Inflammatory macrophage treated with lipopolysaccharide for 1 hour (primary cell): ENCODE data around the gene ASPSCR1.
"Not testable (repeated sequence)": the region's sequence is repeated elsewhere in the genome, so short reads cannot be mapped to it uniquely, and the experiment has no call there.

Experiments used
- DNase-seq, 2 donors: peaks; one replicate each; pipeline ENCODE4 v3.0.0-alpha.2; 2020 to 2022

The ASPSCR1 gene

DNA sequence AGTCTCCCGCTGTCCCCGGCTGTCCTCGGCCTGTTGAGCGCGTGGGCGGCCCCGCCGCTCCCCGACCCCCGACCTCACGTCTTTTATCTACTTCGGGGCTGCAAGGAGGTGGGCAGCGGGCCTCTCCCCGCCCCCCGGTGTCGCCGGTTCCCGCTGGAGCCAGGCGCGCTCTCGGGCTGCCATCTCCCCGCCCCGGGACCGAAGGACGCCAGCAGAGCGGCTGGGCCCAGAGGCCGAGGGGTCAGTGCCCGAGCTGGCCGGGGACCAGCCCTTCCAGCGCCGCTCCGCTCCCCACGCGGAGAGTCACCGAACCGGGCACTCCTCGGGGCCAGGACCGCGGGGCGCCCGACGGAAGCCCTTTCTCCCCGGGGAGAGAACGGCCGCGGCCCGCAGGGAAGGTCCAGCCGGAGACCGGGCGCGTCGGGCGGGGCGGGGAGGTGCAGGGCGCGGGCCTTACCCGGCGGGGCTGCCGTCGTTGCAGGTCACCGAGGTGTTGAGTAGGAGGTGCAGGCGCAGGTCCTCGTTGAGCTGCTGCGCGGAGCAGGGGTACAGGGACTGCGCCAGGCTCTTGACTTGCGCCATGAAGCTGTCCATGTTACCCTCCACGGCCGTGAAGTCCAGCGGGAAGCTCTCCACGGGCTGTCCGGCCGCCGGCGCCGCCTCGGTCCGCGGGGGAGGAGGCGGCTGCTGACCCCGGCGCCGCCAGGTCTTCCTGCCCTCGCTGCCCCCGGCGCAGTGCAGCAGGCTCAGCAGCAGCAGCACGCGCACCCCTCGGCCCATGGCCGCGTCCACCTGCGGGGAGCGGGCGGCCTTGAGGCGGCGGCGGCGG, 17.1 kb upstream of the ASPSCR1 start:
- no peak for DNase-seq

- DNase-seq = no peak
Measured at GRCh38 chr17:81961087-81961511, 16.3 kb upstream of the ASPSCR1 start, which contains the start of gene NOTUM. TSS of gene NOTUM (minus strand) at chr17:81961187. CDS start at chr17:81960909, 278 bp downstream.

DNA sequence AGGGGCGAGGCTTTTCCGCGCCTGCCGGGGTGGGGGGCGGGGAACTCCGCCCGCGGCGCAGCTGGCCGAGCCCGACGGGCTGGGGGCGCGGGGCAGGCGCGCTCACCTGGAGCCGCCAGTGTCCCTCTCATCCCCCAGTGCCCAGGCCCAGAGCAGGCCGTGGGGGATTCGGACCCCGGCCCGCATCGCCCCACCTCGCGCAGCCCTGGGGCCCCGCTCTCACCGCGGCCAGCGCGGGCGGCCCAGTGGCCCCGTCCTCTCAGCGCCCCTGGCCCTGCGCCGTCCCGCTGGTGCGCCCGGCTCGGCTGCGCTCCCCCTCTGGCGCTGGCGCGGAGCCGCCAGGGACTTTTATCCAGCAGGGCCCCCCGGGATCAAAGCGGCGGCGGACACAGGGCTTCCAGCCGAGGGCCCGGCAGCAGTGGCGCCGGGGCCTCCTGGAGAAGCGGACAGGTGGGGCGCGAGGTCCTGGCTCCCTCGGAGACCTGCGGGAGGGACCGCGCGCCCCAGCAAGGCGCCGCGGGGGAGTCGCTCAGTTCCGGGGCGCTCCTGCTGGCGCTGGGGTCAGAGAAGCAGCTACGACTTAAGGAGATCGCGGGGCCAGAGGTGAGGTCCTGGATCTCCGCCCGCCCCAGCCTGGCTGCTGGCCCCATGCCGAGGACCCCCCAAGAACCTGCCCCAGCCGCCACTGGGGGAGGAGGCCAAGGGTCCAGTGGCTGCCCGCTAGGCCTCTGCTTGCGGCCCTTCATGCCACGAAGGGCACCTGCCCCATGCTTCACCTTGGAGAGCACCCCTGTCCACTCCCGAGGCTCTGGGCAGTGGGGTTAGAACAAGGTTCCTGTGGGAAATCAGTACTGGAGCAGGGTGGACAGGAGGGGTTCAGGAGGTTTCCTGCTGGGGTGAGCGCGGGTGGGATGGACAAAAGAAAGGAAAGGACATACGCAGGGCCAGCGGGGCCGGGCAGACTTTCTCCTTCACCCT, 15.6 kb upstream of the ASPSCR1 start:
- no peak for DNase-seq

- no peak for DNase-seq
Measured at GRCh38 chr17:81962499-81963441, 14.7 kb upstream of the ASPSCR1 start.

DNA sequence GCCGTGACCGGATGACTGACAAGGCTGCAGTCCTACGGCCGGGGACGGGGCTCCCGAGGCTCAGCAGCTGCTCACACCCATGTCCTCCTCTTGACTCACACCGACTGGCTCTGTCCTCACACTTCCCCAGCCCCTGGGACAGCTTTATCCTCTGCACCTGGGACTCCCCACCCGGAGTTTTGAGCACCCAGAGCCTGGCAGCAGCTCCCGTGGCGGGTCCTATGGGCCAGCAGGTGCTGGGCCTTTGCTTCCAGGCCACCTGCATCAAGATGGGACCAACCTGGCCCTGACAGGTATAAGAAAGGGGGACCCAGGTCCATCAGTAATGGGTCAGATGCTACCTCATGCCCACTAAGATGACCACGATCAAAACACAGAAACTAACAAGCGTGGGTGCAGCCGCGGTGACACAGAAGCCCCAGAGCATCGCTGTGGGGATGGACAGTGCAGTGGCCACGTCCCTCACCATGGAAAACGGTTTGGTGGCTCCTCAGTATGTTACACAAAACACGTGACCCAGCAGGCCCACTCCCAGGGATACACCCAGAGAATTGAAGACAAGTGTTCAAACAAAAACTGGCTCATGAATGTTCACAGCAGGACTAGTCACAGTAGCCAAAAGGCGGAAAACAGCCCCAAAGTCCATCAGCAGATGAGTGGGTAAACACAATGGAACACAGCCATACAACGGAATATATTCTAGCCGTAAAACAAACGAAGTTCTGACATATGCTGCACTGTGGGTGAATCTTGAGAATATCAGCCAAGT, 13.2 kb upstream of the ASPSCR1 start:
- no peak for DNase-seq

GRCh38 chr17:81966343-81967243, 10.8 kb upstream of the ASPSCR1 start:
- DNase-seq = peak; percentile 20 to 21

GRCh38 chr17:81967244-81967532, 10.2 kb upstream of the ASPSCR1 start:
- DNase-seq = no peak

DNA sequence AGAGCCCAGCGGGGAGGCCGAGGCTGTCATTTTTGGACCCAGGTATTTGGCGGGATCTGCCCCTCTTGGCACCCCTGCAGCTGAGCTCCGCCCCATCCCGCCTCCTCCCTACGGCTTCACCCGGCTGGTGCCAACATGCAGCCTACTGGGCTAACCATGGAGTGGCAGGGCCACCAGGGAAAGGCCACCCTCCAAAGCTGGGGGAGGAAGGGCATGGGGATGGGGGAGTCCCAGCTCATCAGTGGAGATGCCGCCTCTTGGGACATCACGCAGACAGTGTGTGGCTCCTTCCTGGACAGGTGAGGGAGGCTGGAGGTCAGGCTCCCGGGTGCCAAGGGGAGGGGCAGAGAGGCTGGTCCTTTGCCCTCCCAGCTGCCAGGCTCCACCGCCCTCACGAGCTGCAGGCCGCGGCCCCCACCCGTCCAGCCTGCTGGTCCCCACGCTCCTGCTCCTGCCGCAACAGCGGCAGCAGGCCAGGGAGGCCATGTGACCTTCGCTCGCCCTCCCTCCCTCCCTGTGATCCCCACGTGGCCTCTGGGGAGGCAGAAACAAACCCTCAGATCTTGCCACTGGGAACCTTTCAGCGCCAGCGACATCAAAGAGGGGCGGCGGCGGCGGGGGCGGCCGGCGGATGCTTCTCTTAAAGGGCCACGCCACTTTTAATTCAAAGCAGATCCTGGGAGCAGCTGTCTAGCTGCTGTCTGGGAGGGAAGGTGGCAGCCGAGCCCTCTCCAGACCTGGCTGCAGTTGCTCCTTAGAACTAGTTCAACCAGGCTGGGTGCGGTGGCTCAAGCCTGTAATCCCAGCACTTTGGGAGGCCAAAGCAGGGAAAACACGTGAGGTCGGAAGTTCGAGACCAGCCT, 9.7 kb upstream of the ASPSCR1 start:
- peak; percentile 78 to 84 for DNase-seq

- DNase-seq = no peak
Measured at GRCh38 chr17:81968396-81968745, 9.1 kb upstream of the ASPSCR1 start.

- DNase-seq = no peak
Measured at GRCh38 chr17:81968850-81969812, 8.3 kb upstream of the ASPSCR1 start.

- DNase-seq = no peak
Measured at GRCh38 chr17:81973432-81973831, 4.0 kb upstream of the ASPSCR1 start.

- peak; percentile 9 to 22 for DNase-seq
Measured at GRCh38 chr17:81976332-81977210, 858 bp upstream of the ASPSCR1 start.

GRCh38 chr17:81978524-81979298, 1.3 kb downstream of the ASPSCR1 start:
- no peak for DNase-seq

GRCh38 chr17:81980122-81980521, 2.7 kb downstream of the ASPSCR1 start:
- no peak for DNase-seq

DNA sequence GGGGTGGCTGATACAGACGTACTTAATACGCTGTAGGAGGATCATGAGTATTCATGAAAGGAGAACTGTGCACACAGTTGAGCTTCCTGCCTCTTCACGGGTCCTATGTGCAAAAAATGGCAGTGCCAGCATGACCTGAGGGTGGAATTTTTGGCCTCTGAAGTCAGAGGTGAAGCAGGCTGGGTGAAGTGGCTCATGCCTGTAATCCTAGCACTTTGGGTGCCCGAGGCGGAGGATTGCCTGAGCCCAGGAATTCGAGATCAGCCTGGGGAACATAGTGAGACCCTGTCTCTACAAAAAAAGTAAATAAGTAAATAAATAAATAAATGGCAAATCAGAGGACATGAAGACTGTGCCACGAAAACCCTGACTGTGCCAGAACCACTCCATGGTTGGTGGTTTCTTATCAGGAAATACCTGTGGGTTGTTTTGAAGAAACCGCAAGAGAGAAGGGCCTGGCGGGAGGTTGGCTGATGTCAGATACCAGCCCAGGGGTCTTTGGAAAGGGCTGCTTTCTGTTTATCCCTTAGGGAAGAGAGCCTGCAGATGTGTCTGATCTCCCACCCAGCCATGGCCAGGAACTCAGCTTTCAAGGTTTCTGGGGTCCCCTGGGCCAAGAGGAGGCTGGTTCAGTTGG, 3.4 kb downstream of the ASPSCR1 start:
- peak in 1 of 2 donors; percentile 29 for DNase-seq

GRCh38 chr17:81981511-81981910, 4.1 kb downstream of the ASPSCR1 start:
- not testable (repeated sequence) for DNase-seq
